ENCODE results near the gene MARK2. TPM values are rescaled to one million over a fixed set of nuclear protein-coding genes. Genes with fewer than 3 reads are reported as not detected.

Gene MARK2
- total and polyA plus RNA-seq, 2 donors: 12.7 to 17.5 TPM

DNA sequence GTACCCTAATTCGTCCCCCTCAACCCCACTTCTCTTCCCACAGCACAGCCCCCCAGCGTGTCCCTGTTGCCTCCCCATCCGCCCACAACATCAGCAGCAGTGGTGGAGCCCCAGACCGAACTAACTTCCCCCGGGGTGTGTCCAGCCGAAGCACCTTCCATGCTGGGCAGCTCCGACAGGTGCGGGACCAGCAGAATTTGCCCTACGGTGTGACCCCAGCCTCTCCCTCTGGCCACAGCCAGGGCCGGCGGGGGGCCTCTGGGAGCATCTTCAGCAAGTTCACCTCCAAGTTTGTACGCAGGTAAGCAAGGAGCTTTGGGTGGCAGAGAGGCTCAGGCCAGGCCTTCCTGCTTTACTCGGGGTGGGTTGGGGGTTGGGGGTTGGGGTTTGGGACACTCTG is 65.8 kb downstream of the MARK2 start:
- peaks cover 92 to 96% of the 10 kb centered on the region in 2 donors for H3K36me3 ChIP-seq (ENCODE audit: control insufficient read depth in 2 of 2, insufficient read depth in 2 of 2, low read length in 1 of 2)
- H3K27me3 ChIP-seq (ENCODE audit: control insufficient read depth in 2 of 2, insufficient read depth in 1 of 2, low read length in 1 of 2): no peaks in the 10 kb centered on the region
- no peaks in the 10 kb centered on the region for H3K9me3 ChIP-seq (ENCODE audit: control insufficient read depth in 2 of 2, insufficient read depth in 1 of 2, low read length in 1 of 2)
- H3K4me3 ChIP-seq (ENCODE audit: low read length in 2 of 2): no peak overlapping the region
- WGBS: 99% methylated on average over 13 of the region's 13 CpGs
- H3K27ac ChIP-seq (ENCODE audit: low read depth in 1 of 2, low read length in 1 of 2): no peak overlapping the region
- no peak for DNase-seq (ENCODE audit: low read depth in 6 of 9, low spot score in 9 of 9)
- H3K4me1 ChIP-seq (ENCODE audit: control insufficient read depth in 2 of 2, insufficient read depth in 2 of 2, low read length in 2 of 2): peaks cover 0 to 9% of the 10 kb centered on the region in 2 donors

DNA sequence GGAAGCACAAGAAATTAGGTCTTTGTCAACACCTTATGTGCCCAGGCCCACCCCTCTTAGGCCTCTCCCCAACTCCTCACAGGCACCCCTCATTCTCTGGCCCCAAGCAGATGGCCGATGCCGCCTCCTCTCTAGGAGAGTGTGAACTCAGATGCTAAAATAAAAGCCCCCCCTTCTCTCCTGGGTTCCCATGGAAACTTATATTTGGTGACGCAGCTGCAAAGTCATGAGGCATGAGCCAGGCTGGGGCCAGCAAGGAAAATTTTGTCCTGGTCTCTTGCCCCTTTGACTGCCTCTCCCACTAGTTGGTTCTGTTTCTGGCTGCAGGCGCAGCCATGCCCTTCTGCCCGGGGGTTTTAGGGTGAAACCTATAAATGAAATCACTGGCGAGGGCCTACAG is 66.3 kb downstream of the MARK2 start:
- H3K4me3 ChIP-seq (ENCODE audit: low read length in 2 of 2): no peak overlapping the region
- H3K27ac ChIP-seq (ENCODE audit: low read depth in 1 of 2, low read length in 1 of 2): no peak overlapping the region
- no peaks in the 10 kb centered on the region for H3K9me3 ChIP-seq (ENCODE audit: control insufficient read depth in 2 of 2, insufficient read depth in 1 of 2, low read length in 1 of 2)
- 95% methylated on average over 6 of the region's 6 CpGs for WGBS
- DNase-seq (ENCODE audit: low read depth in 6 of 9, low spot score in 9 of 9): no peak
- H3K36me3 ChIP-seq (ENCODE audit: control insufficient read depth in 2 of 2, insufficient read depth in 2 of 2, low read length in 1 of 2): peaks cover 92 to 96% of the 10 kb centered on the region in 2 donors
- H3K4me1 ChIP-seq (ENCODE audit: control insufficient read depth in 2 of 2, insufficient read depth in 2 of 2, low read length in 2 of 2): peaks cover 0 to 13% of the 10 kb centered on the region in 2 donors
- H3K27me3 ChIP-seq (ENCODE audit: control insufficient read depth in 2 of 2, insufficient read depth in 1 of 2, low read length in 1 of 2): no peaks in the 10 kb centered on the region

DNA sequence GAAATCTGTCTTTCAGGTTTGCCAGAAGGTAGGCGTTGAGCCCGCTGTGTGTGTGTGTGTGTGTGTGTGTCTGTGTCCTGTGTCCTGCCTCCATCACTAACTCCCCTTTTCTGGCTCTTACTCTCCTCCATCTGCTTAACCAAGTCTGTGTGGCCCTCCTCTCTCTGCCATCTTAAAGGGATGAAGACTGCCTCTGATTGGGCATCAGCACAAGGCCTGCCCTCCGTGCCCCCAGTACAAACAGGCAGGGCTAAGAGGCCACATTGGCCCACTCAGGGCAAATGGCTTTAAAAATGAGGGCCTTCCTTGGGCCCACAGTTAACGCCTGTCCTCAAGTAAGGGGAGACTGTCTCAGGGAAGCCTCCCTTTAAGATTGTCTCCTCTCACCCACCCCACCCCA is 67.2 kb downstream of the MARK2 start:
- no peaks in the 10 kb centered on the region for H3K27me3 ChIP-seq (ENCODE audit: control insufficient read depth in 2 of 2, insufficient read depth in 1 of 2, low read length in 1 of 2)
- H3K9me3 ChIP-seq (ENCODE audit: control insufficient read depth in 2 of 2, insufficient read depth in 1 of 2, low read length in 1 of 2): no peaks in the 10 kb centered on the region
- H3K36me3 ChIP-seq (ENCODE audit: control insufficient read depth in 2 of 2, insufficient read depth in 2 of 2, low read length in 1 of 2): peaks cover 86 to 89% of the 10 kb centered on the region in 2 donors
- H3K4me3 ChIP-seq (ENCODE audit: low read length in 2 of 2): no peak overlapping the region
- H3K4me1 ChIP-seq (ENCODE audit: control insufficient read depth in 2 of 2, insufficient read depth in 2 of 2, low read length in 2 of 2): peaks cover 0 to 14% of the 10 kb centered on the region in 2 donors
- 97% methylated on average over 4 of the region's 4 CpGs for WGBS
- no peak for DNase-seq (ENCODE audit: low read depth in 6 of 9, low spot score in 9 of 9)
- H3K27ac ChIP-seq (ENCODE audit: low read depth in 1 of 2, low read length in 1 of 2): peak overlapping the region in 1 of 2 donors; percentile 46

DNA sequence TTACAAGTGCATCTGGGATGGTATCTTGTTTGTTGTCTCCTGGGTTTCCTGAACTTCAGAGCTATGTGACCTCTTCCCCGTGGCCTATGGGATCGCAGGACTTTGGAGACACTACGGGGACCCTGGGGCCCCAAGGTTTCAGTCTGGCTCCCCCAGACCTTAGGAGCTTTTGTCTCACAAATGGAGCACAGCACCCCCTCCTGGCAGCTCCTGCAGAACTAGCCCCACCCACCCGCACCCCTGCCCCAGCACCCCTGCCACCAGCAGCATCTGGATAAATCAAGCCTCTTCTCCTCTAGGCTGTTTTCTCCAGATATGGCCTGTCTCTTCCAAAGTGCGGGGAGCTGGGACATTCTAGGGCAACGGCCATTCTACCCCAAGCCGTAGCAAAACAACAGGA is 67.7 kb downstream of the MARK2 start:
- Histone ChIP-seq H3K27me3 (ENCODE audit: control insufficient read depth in 2 of 2, insufficient read depth in 1 of 2, low read length in 1 of 2) (no peaks in the 10 kb centered on the region), H3K36me3 (ENCODE audit: control insufficient read depth in 2 of 2, insufficient read depth in 2 of 2, low read length in 1 of 2) (peaks cover 84 to 87% of the 10 kb centered on the region in 2 donors), H3K9me3 (ENCODE audit: control insufficient read depth in 2 of 2, insufficient read depth in 1 of 2, low read length in 1 of 2) (no peaks in the 10 kb centered on the region), H3K27ac (ENCODE audit: low read depth in 1 of 2, low read length in 1 of 2) (no peak overlapping the region), H3K4me3 (ENCODE audit: low read length in 2 of 2) (no peak overlapping the region), H3K4me1 (ENCODE audit: control insufficient read depth in 2 of 2, insufficient read depth in 2 of 2, low read length in 2 of 2) (peaks cover 0 to 14% of the 10 kb centered on the region in 2 donors)
- DNase-seq (ENCODE audit: low read depth in 6 of 9, low spot score in 9 of 9): peak in 2 of 9 donors; percentile 54 to 68
- 95% methylated on average over 7 of the region's 7 CpGs for WGBS

DNA sequence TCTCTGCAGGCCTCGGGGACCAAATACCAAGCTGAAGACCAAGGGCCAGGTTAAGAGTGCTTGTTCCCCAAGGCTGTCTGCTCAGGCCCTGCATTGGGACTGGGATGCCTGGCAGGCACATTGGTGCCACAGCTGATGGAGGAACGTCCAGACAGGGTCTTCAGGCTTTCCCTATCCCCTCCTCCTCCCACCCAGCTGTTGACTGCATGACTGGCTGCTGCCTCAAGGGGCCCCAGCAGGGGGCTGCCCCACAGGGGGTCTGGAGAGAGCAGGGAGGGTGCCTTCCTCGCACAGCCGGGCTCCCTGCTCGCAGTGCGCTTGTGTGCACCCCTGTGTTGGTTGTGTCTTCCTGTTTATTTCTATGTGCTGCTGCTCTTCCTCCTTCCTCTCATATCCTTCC is 68.2 kb downstream of the MARK2 start:
- WGBS: 93% methylated on average over 6 of the region's 6 CpGs
- Histone ChIP-seq H3K9me3 (ENCODE audit: control insufficient read depth in 2 of 2, insufficient read depth in 1 of 2, low read length in 1 of 2) (no peaks in the 10 kb centered on the region), H3K27ac (ENCODE audit: low read depth in 1 of 2, low read length in 1 of 2) (no peak overlapping the region), H3K4me3 (ENCODE audit: low read length in 2 of 2) (no peak overlapping the region), H3K4me1 (ENCODE audit: control insufficient read depth in 2 of 2, insufficient read depth in 2 of 2, low read length in 2 of 2) (peaks cover 0 to 14% of the 10 kb centered on the region in 2 donors), H3K27me3 (ENCODE audit: control insufficient read depth in 2 of 2, insufficient read depth in 1 of 2, low read length in 1 of 2) (no peaks in the 10 kb centered on the region), H3K36me3 (ENCODE audit: control insufficient read depth in 2 of 2, insufficient read depth in 2 of 2, low read length in 1 of 2) (peaks cover 81 to 82% of the 10 kb centered on the region in 2 donors)
- DNase-seq (ENCODE audit: low read depth in 6 of 9, low spot score in 9 of 9): no peak

DNA sequence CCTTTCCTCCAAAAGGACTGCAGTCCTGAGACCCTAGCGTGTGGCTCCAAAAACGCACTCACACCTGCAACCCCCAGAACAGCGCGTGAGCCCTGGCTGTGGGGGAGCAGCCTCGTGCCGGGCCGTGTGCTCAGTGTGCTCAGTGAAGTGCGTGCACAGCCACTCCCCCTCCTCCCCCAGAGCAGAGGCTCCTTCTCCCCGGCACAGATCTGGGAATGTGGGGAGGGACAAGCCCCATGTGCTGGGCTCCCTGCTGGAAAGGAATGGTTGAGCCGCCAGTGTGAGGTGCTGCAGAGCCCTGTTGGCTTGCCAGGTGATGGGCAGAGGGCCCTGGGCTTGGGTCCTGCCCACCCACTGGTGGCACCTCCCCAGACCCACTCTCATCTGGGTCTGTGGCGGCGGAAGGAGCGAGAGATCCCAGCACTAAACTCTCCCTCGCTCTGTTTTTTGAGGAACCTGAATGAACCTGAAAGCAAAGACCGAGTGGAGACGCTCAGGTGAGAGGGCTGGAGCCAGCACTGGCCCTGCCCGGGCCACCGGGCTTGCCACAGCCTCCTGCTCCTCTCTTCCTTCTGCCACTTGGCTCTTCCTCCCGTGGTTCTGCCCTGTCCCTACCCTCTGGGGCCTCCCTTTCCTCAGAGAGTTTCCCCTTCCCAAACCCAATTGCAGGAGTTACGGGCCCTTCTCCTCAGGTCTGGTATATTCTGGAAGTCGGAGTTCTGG is 69.1 kb downstream of the MARK2 start:
- Histone ChIP-seq H3K36me3 (ENCODE audit: control insufficient read depth in 2 of 2, insufficient read depth in 2 of 2, low read length in 1 of 2) (peaks cover 72 to 73% of the 10 kb centered on the region in 2 donors), H3K9me3 (ENCODE audit: control insufficient read depth in 2 of 2, insufficient read depth in 1 of 2, low read length in 1 of 2) (no peaks in the 10 kb centered on the region), H3K27ac (ENCODE audit: low read depth in 1 of 2, low read length in 1 of 2) (no peak overlapping the region), H3K4me3 (ENCODE audit: low read length in 2 of 2) (no peak overlapping the region), H3K27me3 (ENCODE audit: control insufficient read depth in 2 of 2, insufficient read depth in 1 of 2, low read length in 1 of 2) (no peaks in the 10 kb centered on the region), H3K4me1 (ENCODE audit: control insufficient read depth in 2 of 2, insufficient read depth in 2 of 2, low read length in 2 of 2) (peaks cover 0 to 14% of the 10 kb centered on the region in 2 donors)
- WGBS: 97% methylated on average over 21 of the region's 21 CpGs
- DNase-seq (ENCODE audit: low read depth in 6 of 9, low spot score in 9 of 9): no peak

DNA sequence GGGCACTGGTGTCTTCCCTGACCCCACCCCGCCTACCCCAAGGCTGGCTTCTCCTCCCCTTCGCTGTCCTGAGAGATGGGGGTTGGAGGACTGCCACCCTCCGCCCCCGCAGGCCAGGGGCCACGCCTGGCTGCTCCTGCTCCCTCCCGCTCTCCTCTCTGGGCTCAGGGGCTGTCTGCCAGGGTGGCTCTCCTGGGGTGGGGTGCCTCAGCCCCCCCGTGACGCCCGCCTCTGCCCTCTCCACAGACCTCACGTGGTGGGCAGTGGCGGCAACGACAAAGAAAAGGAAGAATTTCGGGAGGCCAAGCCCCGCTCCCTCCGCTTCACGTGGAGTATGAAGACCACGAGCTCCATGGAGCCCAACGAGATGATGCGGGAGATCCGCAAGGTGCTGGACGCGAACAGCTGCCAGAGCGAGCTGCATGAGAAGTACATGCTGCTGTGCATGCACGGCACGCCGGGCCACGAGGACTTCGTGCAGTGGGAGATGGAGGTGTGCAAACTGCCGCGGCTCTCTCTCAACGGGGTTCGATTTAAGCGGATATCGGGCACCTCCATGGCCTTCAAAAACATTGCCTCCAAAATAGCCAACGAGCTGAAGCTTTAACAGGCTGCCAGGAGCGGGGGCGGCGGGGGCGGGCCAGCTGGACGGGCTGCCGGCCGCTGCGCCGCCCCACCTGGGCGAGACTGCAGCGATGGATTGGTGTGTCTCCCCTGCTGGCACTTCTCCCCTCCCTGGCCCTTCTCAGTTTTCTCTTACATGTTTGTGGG is 69.9 kb downstream of the MARK2 start:
- H3K27ac ChIP-seq (ENCODE audit: low read depth in 1 of 2, low read length in 1 of 2): no peak overlapping the region
- peaks cover 64 to 65% of the 10 kb centered on the region in 2 donors for H3K36me3 ChIP-seq (ENCODE audit: control insufficient read depth in 2 of 2, insufficient read depth in 2 of 2, low read length in 1 of 2)
- DNase-seq (ENCODE audit: low read depth in 6 of 9, low spot score in 9 of 9): no peak
- WGBS: 96% methylated on average over 46 of the region's 46 CpGs
- H3K4me3 ChIP-seq (ENCODE audit: low read length in 2 of 2): no peak overlapping the region
- no peaks in the 10 kb centered on the region for H3K27me3 ChIP-seq (ENCODE audit: control insufficient read depth in 2 of 2, insufficient read depth in 1 of 2, low read length in 1 of 2)
- H3K4me1 ChIP-seq (ENCODE audit: control insufficient read depth in 2 of 2, insufficient read depth in 2 of 2, low read length in 2 of 2): peaks cover 0 to 14% of the 10 kb centered on the region in 2 donors
- H3K9me3 ChIP-seq (ENCODE audit: control insufficient read depth in 2 of 2, insufficient read depth in 1 of 2, low read length in 1 of 2): no peaks in the 10 kb centered on the region

DNA sequence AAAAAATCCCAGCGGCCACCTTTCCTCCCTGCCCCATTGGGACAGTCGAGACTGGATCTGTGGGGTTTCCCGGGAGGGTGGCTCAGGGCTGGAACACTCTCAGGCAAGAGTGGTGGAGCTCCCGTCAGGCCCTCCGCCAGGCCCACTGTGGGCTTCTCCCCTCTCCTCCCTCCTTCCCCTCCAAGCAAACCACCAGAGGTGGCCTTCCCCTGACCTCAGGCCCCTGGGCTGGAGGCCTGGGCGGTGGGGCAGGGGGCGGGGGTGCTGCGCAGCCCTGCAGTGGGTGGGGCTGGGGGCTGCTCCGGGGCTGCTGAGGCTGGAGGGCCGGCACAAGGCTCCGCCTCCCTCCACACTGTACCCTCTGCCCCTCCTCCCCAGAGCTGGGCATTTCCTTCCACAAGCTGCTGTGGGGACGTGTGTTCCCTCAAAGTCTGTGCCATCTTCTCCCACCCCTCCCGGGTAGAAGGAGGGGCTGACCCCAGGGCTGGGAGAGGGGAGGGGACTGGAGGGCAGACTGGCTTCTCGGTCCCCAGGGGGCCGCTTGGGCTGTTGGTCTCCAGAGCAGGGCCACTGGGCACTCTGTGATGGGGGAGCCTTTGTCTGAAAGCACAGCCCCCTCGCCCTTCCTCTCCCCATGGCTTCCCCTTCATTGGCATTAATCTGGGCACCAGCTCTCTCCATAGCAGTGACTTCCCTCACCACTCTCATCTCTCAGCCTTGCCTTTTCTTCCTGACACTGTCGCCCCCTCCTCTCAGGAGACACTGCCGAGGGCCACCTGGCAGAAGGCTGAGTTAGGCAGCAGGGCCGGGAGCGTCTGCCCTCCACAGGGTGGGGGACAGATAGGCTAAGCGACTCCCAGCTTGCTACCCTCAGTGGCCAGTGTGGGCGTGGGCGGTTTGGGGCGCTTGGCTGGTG is 70.9 kb downstream of the MARK2 start:
- no peaks in the 10 kb centered on the region for H3K9me3 ChIP-seq (ENCODE audit: control insufficient read depth in 2 of 2, insufficient read depth in 1 of 2, low read length in 1 of 2)
- H3K27ac ChIP-seq (ENCODE audit: low read depth in 1 of 2, low read length in 1 of 2): no peak overlapping the region
- WGBS: 59% methylated on average over 24 of the region's 24 CpGs
- peaks cover 0 to under 1% of the 10 kb centered on the region in 2 donors for H3K27me3 ChIP-seq (ENCODE audit: control insufficient read depth in 2 of 2, insufficient read depth in 1 of 2, low read length in 1 of 2)
- peaks cover 53 to 55% of the 10 kb centered on the region in 2 donors for H3K36me3 ChIP-seq (ENCODE audit: control insufficient read depth in 2 of 2, insufficient read depth in 2 of 2, low read length in 1 of 2)
- H3K4me1 ChIP-seq (ENCODE audit: control insufficient read depth in 2 of 2, insufficient read depth in 2 of 2, low read length in 2 of 2): peaks cover 0 to 14% of the 10 kb centered on the region in 2 donors
- no peak for DNase-seq (ENCODE audit: low read depth in 6 of 9, low spot score in 9 of 9)
- no peak overlapping the region for H3K4me3 ChIP-seq (ENCODE audit: low read length in 2 of 2)

All from thymus (tissue), 11 donors.